HG02798 (cell line): ENCODE results near the gene RYR2.

Source experiments
- ATAC-seq: cut with Tn5 transposase; IDR thresholded peaks from one replicate; pipeline ENCODE4 v1.9.1; 2021; ENCODE audit warnings: mild to moderate bottlenecking; ENCODE audit not compliant: unreplicated experiment, poor library complexity

RYR2 gene

GRCh38 chr1:237858992-237859391, 817.0 kb downstream of the RYR2 start:
- no peak for ATAC-seq

GRCh38 chr1:237861944-237862343, 820.0 kb downstream of the RYR2 start:
- no peak for ATAC-seq

- no peak for ATAC-seq
Measured at GRCh38 chr1:237863234-237863633, 821.2 kb downstream of the RYR2 start.

- peak; percentile 64 for ATAC-seq
Measured at GRCh38 chr1:237864338-237865244, 822.6 kb downstream of the RYR2 start.

GRCh38 chr1:237867380-237867888, 825.5 kb downstream of the RYR2 start:
- ATAC-seq, result no peak

- ATAC-seq, result no peak
Measured at GRCh38 chr1:237868817-237869600, 827.0 kb downstream of the RYR2 start.

- no peak for ATAC-seq
Measured at GRCh38 chr1:237873487-237874211, 831.7 kb downstream of the RYR2 start.

GRCh38 chr1:237875291-237875690, 833.3 kb downstream of the RYR2 start:
- ATAC-seq, result no peak

GRCh38 chr1:237877631-237878030, 835.6 kb downstream of the RYR2 start:
- ATAC-seq, result no peak

- ATAC-seq, result no peak
Measured at GRCh38 chr1:237878406-237878805, 836.4 kb downstream of the RYR2 start.

- ATAC-seq, result no peak
Measured at GRCh38 chr1:237879195-237879594, 837.2 kb downstream of the RYR2 start.
